K562 (cell line): ENCODE measurements around the gene PYCR2. TPM values are rescaled to one million over a fixed set of nuclear protein-coding genes. Genes with fewer than 3 reads are reported as not detected.
A peak's percentile ranks its signal among the peaks of the same experiment; 100 is the strongest.

Experiments used
- FOXK2 ChIP-seq, 2 experiments: fragments of 450-650 bp; IDR thresholded peaks in 1 of 2; conservative IDR thresholded peaks in 1 of 2; 2 replicates each; pipeline ENCODE4 v1.6.1; 2016; ENCODE audit warnings: low read depth in 2 of 2, mild to moderate bottlenecking in 1 of 2
- MAFG ChIP-seq: fragments of 450-650 bp; conservative IDR thresholded peaks from 2 replicates; pipeline ENCODE4 v1.6.1; 2016; ENCODE audit warnings: missing genetic modification characterization, missing compliant biosample characterization
- REST ChIP-seq, 2 experiments: fragments of 450-650 bp; formaldehyde crosslinking in 1 of 2; IDR thresholded peaks; 2 replicates each; pipeline versions ENCODE4 v1.4.0 to v1.6.1; 2014 to 2020; ENCODE audit warnings: mild to moderate bottlenecking in 2 of 2, borderline replicate concordance in 1 of 2, low read depth in 1 of 2
- TEAD2 ChIP-seq: fragments of 450-650 bp; IDR thresholded peaks from 2 replicates; pipeline ENCODE4 v1.6.1; 2016; ENCODE audit warnings: missing genetic modification characterization, control low read depth, missing compliant biosample characterization
- THRB ChIP-seq: fragments of 450-650 bp; formaldehyde crosslinking; conservative IDR thresholded peaks from 2 replicates; pipeline ENCODE4 v1.4.0; 2022; ENCODE audit warnings: mild to moderate bottlenecking, missing genetic modification characterization
- WHSC1 ChIP-seq: IDR thresholded peaks from one replicate; pipeline ENCODE4 v1.6.1; 2012; ENCODE audit warnings: low read length, control low read depth, inconsistent platforms
- XRCC4 ChIP-seq: IDR thresholded peaks from one replicate; pipeline ENCODE4 v1.6.1; 2011; ENCODE audit not compliant: insufficient read depth, insufficient read length; ENCODE audit errors: extremely low read depth
- ZNF395 ChIP-seq: fragments of 200-800 bp; sonication (Bioruptor generic); IDR thresholded peaks from 2 replicates; pipeline ENCODE4 v1.6.1; 2017; ENCODE audit warnings: missing genetic modification characterization, missing compliant biosample characterization
- polyA plus RNA-seq, 8 experiments: library from polyadenylated mRNA; depleted of rRNA in 4 of 8; stranded (reverse) in 5 of 8; unstranded in 3 of 8; fragments of >200 nt; fragmentation: Nextera tagmentation in 2 of 8; fragmentation: Illumina TruSeq in 1 of 8; extraction: Ambion mirVana in 2 of 8; extraction: Trizol in 1 of 8; gene quantifications; 2 replicates each; pipeline versions ENCODE4 v1.2.1 to v1.2.3, GENCODE V29; 2011 to 2014; ENCODE audit warnings: inconsistent platforms in 1 of 8, missing spikeins in 1 of 8
- total RNA-seq, 7 experiments: library from RNA; depleted of rRNA in 6 of 7; stranded (reverse); fragments of >200 nt in 6 of 7; fragmentation: Illumina TruSeq in 2 of 7; extraction: Trizol in 2 of 7; gene quantifications; 2 replicates each; pipeline versions ENCODE4 v1.2.1 to v1.2.3, GENCODE V29; 2011 to 2021; ENCODE audit warnings: low replicate concordance in 1 of 7

PYCR2 gene
- total and polyA plus RNA-seq, 9 of the 15 experiments (the other 6 are each of a cell fraction or from before 2014, with no cell fraction given), result 5.5 to 219 (median 127) TPM

GRCh38 chr1:225926551-225927113 lies 2.6 kb upstream of the PYCR2 start (continued):
- TF ChIP-seq XRCC4, result no peak
- TF ChIP-seq MAFG, result 0 out of 2 replicates have a peak, but pooled peaks have one; percentile 8
- no peak for TF ChIP-seq REST (IDR thresholded peaks at IDR 0.05; ENCODE audit: borderline replicate concordance)
- peak; percentile 58; the same call in 1 of the 2 replicates for TF ChIP-seq REST (CRISPR knock-in tag; IDR thresholded peaks at IDR 0.05; ENCODE audit: low read depth)
- no peak for TF ChIP-seq FOXK2 (conservative IDR thresholded peaks at IDR 0.05 in 1 of 2, IDR thresholded peaks at IDR 0.05 in 1 of 2; ENCODE audit: low read depth in 2 of 2)
- peak; percentile 56; the same call in 1 of the 2 replicates for TF ChIP-seq TEAD2 (tag)
- peak; percentile 38 for TF ChIP-seq ZNF395
- TF ChIP-seq WHSC1, result peak; percentile 17
- 0 out of 2 replicates have a peak, but pooled peaks have one; percentile 14 for TF ChIP-seq THRB
